HG02870 (cell line): ENCODE measurements around the gene MYOZ2.
"Not testable (repeated sequence)": the region's sequence is repeated elsewhere in the genome, so short reads cannot be mapped to it uniquely, and the experiment has no call there.

Source experiments
- ATAC-seq: cut with Tn5 transposase; IDR thresholded peaks from one replicate; pipeline ENCODE4 v1.9.1; 2021; ENCODE audit warnings: mild to moderate bottlenecking, moderate library complexity; ENCODE audit not compliant: unreplicated experiment

The MYOZ2 gene

GRCh38 chr4:119125931-119126330 lies 9.7 kb upstream of the MYOZ2 start:
- no peak for ATAC-seq

- no peak for ATAC-seq
These were observed 7.5 kb upstream of the MYOZ2 start for GRCh38 chr4:119128148-119128547.

GRCh38 chr4:119130365-119131065 lies 5.1 kb upstream of the MYOZ2 start:
- ATAC-seq, result no peak

DNA sequence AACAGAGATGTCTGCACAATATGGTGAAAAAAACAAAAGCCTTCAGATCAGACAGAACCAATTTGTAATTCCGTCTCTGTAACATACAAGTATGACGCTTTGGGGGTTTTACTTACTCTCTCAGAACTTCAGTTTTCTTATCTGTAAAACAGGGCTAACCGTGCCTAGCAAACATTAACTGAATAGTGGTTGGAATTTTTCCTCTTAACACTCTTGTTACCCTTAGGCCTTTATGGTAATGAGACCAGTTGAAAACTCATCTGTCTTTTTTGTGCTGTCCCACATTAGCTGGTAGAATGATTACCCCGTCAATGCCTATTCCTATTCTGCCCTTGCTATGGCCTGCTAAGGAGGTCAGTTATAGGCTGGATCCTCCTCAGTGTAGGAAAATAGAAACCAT lies 4.5 kb upstream of the MYOZ2 start:
- no peak for ATAC-seq

GRCh38 chr4:119132306-119132705 lies 3.3 kb upstream of the MYOZ2 start:
- ATAC-seq, result no peak

- ATAC-seq, result no peak
These were observed 914 bp downstream of the MYOZ2 start for GRCh38 chr4:119136546-119136945.

DNA sequence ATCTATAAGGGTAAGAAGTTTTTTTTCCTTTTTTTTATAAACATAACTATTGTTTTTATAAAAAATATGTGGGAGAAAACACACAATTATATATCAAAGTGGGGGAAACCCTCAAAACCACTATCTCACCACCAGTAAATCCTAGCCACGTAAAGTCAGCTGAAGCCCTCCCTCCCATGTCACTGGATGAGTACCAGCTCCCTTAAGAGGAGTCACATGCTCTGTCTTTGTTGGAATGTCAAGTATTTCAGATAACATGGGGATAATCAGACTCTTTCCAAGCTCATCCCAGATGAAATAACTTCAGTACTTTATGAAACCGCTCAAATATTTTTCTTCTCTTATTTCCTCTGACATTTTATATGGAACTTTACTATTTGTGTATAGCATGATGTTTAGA lies 2.4 kb downstream of the MYOZ2 start:
- ATAC-seq, result no peak

- no peak for ATAC-seq
These were observed 3.7 kb downstream of the MYOZ2 start for GRCh38 chr4:119139311-119139710.

GRCh38 chr4:119139822-119140252 lies 4.2 kb downstream of the MYOZ2 start:
- ATAC-seq, result no peak

GRCh38 chr4:119141283-119141682 lies 5.7 kb downstream of the MYOZ2 start:
- not testable (repeated sequence) for ATAC-seq

GRCh38 chr4:119142833-119143232 lies 7.2 kb downstream of the MYOZ2 start:
- ATAC-seq, result no peak

GRCh38 chr4:119143341-119143740 lies 7.7 kb downstream of the MYOZ2 start:
- not testable (repeated sequence) for ATAC-seq

GRCh38 chr4:119149110-119149509 lies 13.5 kb downstream of the MYOZ2 start:
- ATAC-seq, result no peak

GRCh38 chr4:119151161-119151560 lies 15.5 kb downstream of the MYOZ2 start:
- no peak for ATAC-seq

DNA sequence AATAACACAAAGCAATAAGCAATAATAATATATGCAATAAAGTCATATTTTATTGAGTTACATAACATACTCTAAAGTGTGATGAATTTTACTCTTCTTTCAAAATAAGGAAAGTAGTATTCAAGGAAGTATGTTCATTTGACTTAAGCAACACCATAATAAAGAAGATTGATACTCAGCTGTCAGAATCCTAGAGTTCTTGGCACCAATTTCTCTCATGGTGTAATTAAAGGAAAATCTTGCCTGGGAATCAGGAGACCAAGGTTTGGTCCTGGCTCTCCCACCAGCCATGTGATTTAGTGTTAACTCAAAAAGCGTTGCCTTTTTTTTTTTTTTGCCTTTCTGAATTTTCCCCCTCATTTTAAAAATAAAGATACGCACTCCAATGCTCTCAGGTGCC lies 17.1 kb downstream of the MYOZ2 start:
- no peak for ATAC-seq

GRCh38 chr4:119162174-119162573 lies 26.5 kb downstream of the MYOZ2 start:
- no peak for ATAC-seq

DNA sequence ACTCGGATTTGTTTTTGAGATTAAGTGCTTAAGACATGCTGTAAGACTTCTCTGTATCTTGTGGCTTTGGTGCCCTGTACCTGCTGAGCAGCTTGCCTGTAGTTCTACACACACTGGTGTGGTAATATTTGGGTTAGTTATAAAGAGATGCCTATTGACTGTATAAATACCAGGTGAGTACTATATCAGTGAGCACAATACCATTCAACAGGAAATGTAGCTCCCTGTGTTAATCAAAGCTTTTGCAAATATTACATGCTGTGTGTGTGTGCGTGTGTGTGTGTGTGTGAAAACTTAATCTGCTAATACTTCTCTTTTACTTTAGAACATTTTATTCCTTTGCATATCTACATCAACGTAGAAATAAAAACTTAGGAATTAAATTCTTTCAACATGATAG lies 30.1 kb downstream of the MYOZ2 start:
- no peak for ATAC-seq

GRCh38 chr4:119170195-119170594 lies 34.6 kb downstream of the MYOZ2 start:
- no peak for ATAC-seq

GRCh38 chr4:119172223-119172622 lies 36.6 kb downstream of the MYOZ2 start:
- no peak for ATAC-seq

- ATAC-seq, result not testable (repeated sequence)
These were observed 38.2 kb downstream of the MYOZ2 start for GRCh38 chr4:119173729-119174361.

GRCh38 chr4:119179011-119179410 lies 43.4 kb downstream of the MYOZ2 start:
- ATAC-seq, result no peak

DNA sequence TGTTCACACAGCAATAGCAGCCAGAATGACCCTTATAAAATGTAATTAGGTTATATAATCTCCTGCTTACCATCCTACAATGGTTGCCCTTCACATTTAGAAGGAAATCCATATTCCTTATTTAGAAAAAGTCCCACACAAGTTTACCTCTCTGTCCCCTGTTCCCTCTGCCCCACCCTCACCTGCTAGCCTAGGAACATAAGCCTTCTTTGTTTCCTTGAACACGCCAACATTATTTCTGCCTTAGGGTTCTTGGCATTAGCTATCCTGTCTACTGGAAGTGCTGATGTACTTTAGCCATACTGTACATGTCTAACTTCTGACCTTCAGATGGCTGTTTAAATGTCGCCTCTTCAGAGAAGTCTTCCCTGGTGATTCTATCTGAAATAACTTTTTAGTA lies 48.5 kb downstream of the MYOZ2 start:
- ATAC-seq, result no peak

DNA sequence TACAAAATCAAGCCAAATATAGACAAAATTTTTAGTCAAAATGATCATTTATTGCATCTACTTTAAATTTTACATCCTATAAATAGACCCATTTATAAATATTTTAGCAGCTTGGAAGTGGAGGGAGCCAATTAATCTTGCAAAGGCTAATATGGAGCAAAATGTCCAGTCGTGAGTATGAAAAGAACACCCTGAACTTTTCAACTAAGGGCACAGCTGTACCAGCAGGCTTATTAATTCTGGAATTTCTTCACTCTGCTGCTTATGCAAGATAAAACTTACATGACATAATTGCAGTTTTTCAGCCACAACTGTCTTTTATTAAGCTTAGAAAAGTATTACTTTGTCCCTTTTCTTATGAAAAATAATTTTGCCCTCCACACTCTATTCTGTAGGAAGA lies 54.0 kb downstream of the MYOZ2 start:
- no peak for ATAC-seq
